Osteoblast (primary cell): ENCODE results near the gene YPEL2. TPM values are rescaled to one million over a fixed set of nuclear protein-coding genes. Genes with fewer than 3 reads are reported as not detected.

ENCODE experiments used
- DNase-seq: peaks from one replicate; pipeline ENCODE4 v3.0.0; 2011; ENCODE audit warnings: low spot score, mixed read lengths; ENCODE audit not compliant: insufficient read length; ENCODE audit errors: missing footprints
- H2AFZ ChIP-seq: 2 replicates; pipeline ENCODE4 v1.6.0; 2011; ENCODE audit warnings: mild to moderate bottlenecking, low read length
- H3K27ac ChIP-seq: 2 replicates; pipeline ENCODE4 v1.5.1; 2011; ENCODE audit warnings: mild to moderate bottlenecking, low read depth, low read length, moderate library complexity
- H3K27me3 ChIP-seq: 2 replicates; pipeline ENCODE4 v1.6.0; 2012; ENCODE audit warnings: mild to moderate bottlenecking, control low read depth, inconsistent platforms, low read length, moderate library complexity; ENCODE audit not compliant: insufficient read depth
- H3K36me3 ChIP-seq: 2 replicates; pipeline ENCODE4 v1.5.1; 2011; ENCODE audit warnings: mild to moderate bottlenecking, low read length, control low read depth, moderate library complexity; ENCODE audit not compliant: insufficient read depth
- H3K4me1 ChIP-seq: 2 replicates; pipeline ENCODE4 v1.5.1; 2011; ENCODE audit warnings: mild to moderate bottlenecking, low read length, control low read depth, moderate library complexity; ENCODE audit not compliant: insufficient read depth
- H3K4me2 ChIP-seq: 2 replicates; pipeline ENCODE4 v1.6.0; 2011; ENCODE audit warnings: mild to moderate bottlenecking, low read length; ENCODE audit not compliant: insufficient read depth
- H3K4me3 ChIP-seq: fragments of 200-600 bp; sonication (generic); 3 replicates; pipeline ENCODE4 v1.5.1; 2012; ENCODE audit warnings: mild to moderate bottlenecking, low read length, inconsistent platforms; ENCODE audit not compliant: insufficient read depth
- H3K79me2 ChIP-seq: 2 replicates; pipeline ENCODE4 v1.6.0; 2012; ENCODE audit warnings: mild to moderate bottlenecking, low read length, control low read depth, inconsistent platforms; ENCODE audit not compliant: insufficient read depth
- H3K9me3 ChIP-seq: 2 replicates; pipeline ENCODE4 v1.5.1; 2011; ENCODE audit warnings: low read depth, low read length, control low read depth
- H4K20me1 ChIP-seq: 2 replicates; pipeline ENCODE4 v1.6.0; 2012; ENCODE audit warnings: mild to moderate bottlenecking, low read length, control low read depth; ENCODE audit not compliant: insufficient read depth
- CTCF ChIP-seq: IDR thresholded peaks from 2 replicates; pipeline ENCODE4 v1.5.1; 2011; ENCODE audit warnings: mild to moderate bottlenecking, low read depth, low read length, moderate library complexity; ENCODE audit errors: extremely low read depth
- total RNA-seq: library from RNA; depleted of rRNA; stranded (reverse); fragments of >200 nt; gene quantifications from 2 replicates; pipeline ENCODE4 v1.2.3, GENCODE V29; 2012

YPEL2 gene
- total RNA-seq, 1 donor: 24.2 TPM

- no peak for DNase-seq
- Histone ChIP-seq H3K9me3 (no peaks in the 10 kb centered on the region), H2AFZ (peak overlapping the region; percentile 63), H3K79me2 (peaks cover 33% of the 10 kb centered on the region), H3K4me3 (peak overlapping the region; percentile 9), H3K27me3 (no peaks in the 10 kb centered on the region), H3K4me1 (peaks cover 22% of the 10 kb centered on the region), H3K36me3 (no peaks in the 10 kb centered on the region), H3K27ac (peak overlapping the region; percentile 45), H3K4me2 (peak overlapping the region; percentile 85), H4K20me1 (peaks cover 22% of the 10 kb centered on the region)
- TF ChIP-seq CTCF: no peak
Measured at GRCh38 chr17:59330053-59330942, 1.2 kb upstream of the YPEL2 start.

- Histone ChIP-seq H3K36me3 (no peaks in the 10 kb centered on the region), H3K79me2 (peaks cover 45% of the 10 kb centered on the region), H4K20me1 (peaks cover 37% of the 10 kb centered on the region), H3K4me1 (peaks cover 22% of the 10 kb centered on the region), H3K9me3 (no peaks in the 10 kb centered on the region), H3K27me3 (no peaks in the 10 kb centered on the region), H3K4me2 (peak overlapping the region; percentile 94), H2AFZ (peak overlapping the region; percentile 65), H3K4me3 (peak overlapping the region; percentile 89), H3K27ac (peak overlapping the region; percentile 37)
- TF ChIP-seq CTCF: no peak
- peak; percentile 84 for DNase-seq
Measured at GRCh38 chr17:59331929-59332748, 684 bp downstream of the YPEL2 start.

- Histone ChIP-seq H3K4me1 (peaks cover 22% of the 10 kb centered on the region), H3K27ac (peak overlapping the region; percentile 37), H3K79me2 (peaks cover 50% of the 10 kb centered on the region), H4K20me1 (peaks cover 39% of the 10 kb centered on the region), H3K36me3 (no peaks in the 10 kb centered on the region), H2AFZ (peak overlapping the region; percentile 65), H3K9me3 (no peaks in the 10 kb centered on the region), H3K27me3 (no peaks in the 10 kb centered on the region), H3K4me3 (peak overlapping the region; percentile 89), H3K4me2 (peak overlapping the region; percentile 94)
- no peak for TF ChIP-seq CTCF
- no peak for DNase-seq
Measured at GRCh38 chr17:59332749-59333377, 1.4 kb downstream of the YPEL2 start.
